ENCODE data around the gene EDIL3. TPM values are rescaled to one million over a fixed set of nuclear protein-coding genes. Genes with fewer than 3 reads are reported as not detected.

The EDIL3 gene
- total RNA-seq, 2 experiments from 2014 or later, result not detected

DNA sequence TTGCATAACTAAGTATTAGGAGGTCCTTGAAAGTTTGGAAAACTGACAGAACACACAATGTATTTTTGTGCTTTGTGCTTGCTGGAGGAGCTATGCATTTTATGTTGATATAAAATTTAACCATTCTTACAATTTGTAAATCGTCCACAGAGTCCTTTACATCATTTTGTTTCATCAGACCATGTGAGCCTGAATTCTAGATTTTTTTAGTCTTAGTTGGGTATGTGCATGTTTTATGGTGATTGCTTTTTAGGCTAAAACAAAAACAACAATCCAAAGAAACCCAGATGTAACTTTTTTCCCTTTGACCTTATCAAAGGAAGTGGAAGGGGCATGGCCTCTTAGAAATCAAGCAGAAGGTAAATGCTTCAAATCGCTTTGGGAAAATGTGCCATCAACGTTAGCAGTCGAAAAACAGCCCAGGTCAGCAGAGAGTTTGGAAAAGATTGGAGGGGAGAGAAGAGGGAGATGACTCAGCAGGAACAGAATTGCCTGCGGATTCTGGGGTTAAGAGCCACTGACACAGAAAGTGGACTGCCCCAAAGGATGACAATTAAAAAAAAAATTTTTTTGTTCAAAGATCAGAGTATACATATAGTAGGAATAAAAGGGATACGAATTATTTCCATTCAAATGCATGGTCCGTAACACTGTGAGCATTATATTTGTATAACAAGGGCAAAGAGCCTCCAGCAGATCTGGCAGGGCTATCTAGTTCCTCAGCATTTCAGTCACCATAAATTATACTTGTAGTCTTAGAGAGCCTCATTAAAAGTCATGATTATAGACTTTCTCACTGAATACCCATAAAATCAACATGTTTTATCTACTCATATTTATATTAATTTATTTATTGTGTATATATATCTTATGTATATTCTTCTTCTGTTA, 410.5 kb downstream of the EDIL3 start:
- Histone ChIP-seq H3K9me2 (ENCODE audit: insufficient read depth, low read length) (no peaks in the 10 kb centered on the region), H3K4me1 (ENCODE audit: insufficient read depth, low read length, poor library complexity, severe bottlenecking) (no peaks in the 10 kb centered on the region), H4K20me1 (ENCODE audit: insufficient read depth, low read length) (no peaks in the 10 kb centered on the region), H3K4me3 (ENCODE audit: low read depth, low read length, poor library complexity, severe bottlenecking) (no peak overlapping the region), H3K79me2 (ENCODE audit: insufficient read depth, low read depth, low read length) (no peaks in the 10 kb centered on the region), H3K36me3 (ENCODE audit: insufficient read depth, low read length) (no peaks in the 10 kb centered on the region), H2AFZ (ENCODE audit: low read length) (no peak overlapping the region), H3K4me2 (ENCODE audit: low read length) (no peak overlapping the region), H3K9me3 (ENCODE audit: low read length) (no peaks in the 10 kb centered on the region), H3K27ac (ENCODE audit: low read depth, low read length, poor library complexity, severe bottlenecking) (no peak overlapping the region)
- BruUV-seq (replicated peaks), result no TSS peak
- POLR2A ChIA-PET, result no interaction called here
- CTCF ChIA-PET (ENCODE audit: unreplicated experiment), result no interaction called here
- no peak for TF ChIP-seq EZH2phosphoT487 (IDR thresholded peaks at IDR 0.05; ENCODE audit: borderline replicate concordance, low read depth, low read length)
- no peak for TF ChIP-seq CTCF (conservative IDR thresholded peaks at IDR 0.05; ENCODE audit: low read length)
- no peak for DNase-seq (ENCODE audit: low spot score)
- intact Hi-C loops (cut with micrococcal nuclease; ENCODE audit: unreplicated experiment), result no loop called here

DNA sequence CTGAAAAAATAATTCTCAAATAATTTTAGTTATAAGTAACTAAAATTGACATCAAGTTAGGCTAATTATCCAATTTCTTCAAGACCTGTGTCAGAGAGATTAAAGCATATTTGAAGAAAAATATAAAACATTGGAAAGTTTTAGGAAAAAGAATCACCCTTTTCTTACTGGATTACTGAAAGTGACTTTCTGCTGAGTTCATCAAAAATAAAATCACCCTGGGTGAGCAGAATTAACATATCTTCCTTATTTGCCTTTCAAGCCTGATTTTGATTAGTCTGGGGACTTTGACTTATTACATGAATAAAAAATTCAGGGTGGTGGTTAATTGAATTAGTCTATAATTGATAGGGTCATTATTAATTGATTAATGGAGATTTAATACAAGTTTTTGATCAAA, 411.8 kb downstream of the EDIL3 start:
- intact Hi-C loops (cut with micrococcal nuclease; ENCODE audit: unreplicated experiment), result no loop called here
- H3K4me1 ChIP-seq (ENCODE audit: insufficient read depth, low read length, poor library complexity, severe bottlenecking), result no peaks in the 10 kb centered on the region
- H3K4me2 ChIP-seq (ENCODE audit: low read length), result no peak overlapping the region
- ChIA-PET POLR2A (no interaction called here), CTCF (ENCODE audit: unreplicated experiment) (no interaction called here)
- no peak overlapping the region for H2AFZ ChIP-seq (ENCODE audit: low read length)
- no TSS peak for BruUV-seq (replicated peaks)
- no peaks in the 10 kb centered on the region for H3K36me3 ChIP-seq (ENCODE audit: insufficient read depth, low read length)
- TF ChIP-seq EZH2phosphoT487 (IDR thresholded peaks at IDR 0.05; ENCODE audit: borderline replicate concordance, low read depth, low read length) (no peak), CTCF (conservative IDR thresholded peaks at IDR 0.05; ENCODE audit: low read length) (no peak)
- no peak overlapping the region for H3K4me3 ChIP-seq (ENCODE audit: low read depth, low read length, poor library complexity, severe bottlenecking)
- no peaks in the 10 kb centered on the region for H4K20me1 ChIP-seq (ENCODE audit: insufficient read depth, low read length)
- DNase-seq (ENCODE audit: low spot score), result no peak
- no peaks in the 10 kb centered on the region for H3K9me2 ChIP-seq (ENCODE audit: insufficient read depth, low read length)
- no peaks in the 10 kb centered on the region for H3K79me2 ChIP-seq (ENCODE audit: insufficient read depth, low read depth, low read length)
- H3K9me3 ChIP-seq (ENCODE audit: low read length), result no peaks in the 10 kb centered on the region
- no peak overlapping the region for H3K27ac ChIP-seq (ENCODE audit: low read depth, low read length, poor library complexity, severe bottlenecking)

DNA sequence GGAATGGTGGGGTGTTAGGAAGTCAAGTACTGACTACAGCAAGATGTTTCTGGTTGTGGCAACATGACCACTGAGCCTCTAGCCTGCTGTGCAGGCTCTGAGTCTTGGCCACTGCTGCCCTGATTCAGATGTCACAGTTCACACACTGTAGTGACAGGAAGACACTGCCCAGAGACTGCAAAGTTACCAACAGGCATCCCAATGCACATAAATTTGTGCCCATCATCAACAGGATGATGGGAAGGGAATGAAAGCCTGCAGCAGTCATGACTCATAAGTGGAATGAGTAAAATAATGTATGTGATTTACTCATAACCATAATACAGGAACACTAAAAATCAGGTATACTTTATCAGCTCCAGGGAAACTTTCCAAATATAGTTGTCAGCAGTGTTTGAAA, 412.4 kb downstream of the EDIL3 start:
- Histone ChIP-seq H3K27ac (ENCODE audit: low read depth, low read length, poor library complexity, severe bottlenecking) (no peak overlapping the region), H3K4me2 (ENCODE audit: low read length) (no peak overlapping the region), H3K79me2 (ENCODE audit: insufficient read depth, low read depth, low read length) (no peaks in the 10 kb centered on the region), H3K36me3 (ENCODE audit: insufficient read depth, low read length) (no peaks in the 10 kb centered on the region), H2AFZ (ENCODE audit: low read length) (no peak overlapping the region), H3K9me2 (ENCODE audit: insufficient read depth, low read length) (no peaks in the 10 kb centered on the region), H3K4me1 (ENCODE audit: insufficient read depth, low read length, poor library complexity, severe bottlenecking) (no peaks in the 10 kb centered on the region), H3K4me3 (ENCODE audit: low read depth, low read length, poor library complexity, severe bottlenecking) (no peak overlapping the region), H4K20me1 (ENCODE audit: insufficient read depth, low read length) (no peaks in the 10 kb centered on the region), H3K9me3 (ENCODE audit: low read length) (no peaks in the 10 kb centered on the region)
- ChIA-PET CTCF (ENCODE audit: unreplicated experiment) (no interaction called here), POLR2A (no interaction called here)
- no TSS peak for BruUV-seq (replicated peaks)
- no peak for TF ChIP-seq CTCF (conservative IDR thresholded peaks at IDR 0.05; ENCODE audit: low read length)
- TF ChIP-seq EZH2phosphoT487 (IDR thresholded peaks at IDR 0.05; ENCODE audit: borderline replicate concordance, low read depth, low read length), result no peak
- DNase-seq (ENCODE audit: low spot score), result no peak
- intact Hi-C loops (cut with micrococcal nuclease; ENCODE audit: unreplicated experiment), result no loop called here
